ENCODE results near the gene GTF2A1. TPM values are rescaled to one million over a fixed set of nuclear protein-coding genes. Genes with fewer than 3 reads are reported as not detected.
"Not testable (repeated sequence)": the region's sequence is repeated elsewhere in the genome, so short reads cannot be mapped to it uniquely, and the experiment has no call there.

Gene GTF2A1
- total RNA-seq (2014; rRNA removed; shearing (Covaris generic)): 28.4 and 32.0 TPM in 2 replicates
- polyA plus RNA-seq (2014; cell fraction: nucleus; rRNA removed): 11.5 and 19.4 TPM in 2 replicates

GRCh38 chr14:81220830-81221578, at the start of gene GTF2A1:
TSS of gene GTF2A1 (minus strand) at chr14:81220959. CDS start at chr14:81220518, 441 bp downstream.
- DNase-seq (ENCODE audit: extremely low read depth, low read depth): peak; percentile 93

DNA sequence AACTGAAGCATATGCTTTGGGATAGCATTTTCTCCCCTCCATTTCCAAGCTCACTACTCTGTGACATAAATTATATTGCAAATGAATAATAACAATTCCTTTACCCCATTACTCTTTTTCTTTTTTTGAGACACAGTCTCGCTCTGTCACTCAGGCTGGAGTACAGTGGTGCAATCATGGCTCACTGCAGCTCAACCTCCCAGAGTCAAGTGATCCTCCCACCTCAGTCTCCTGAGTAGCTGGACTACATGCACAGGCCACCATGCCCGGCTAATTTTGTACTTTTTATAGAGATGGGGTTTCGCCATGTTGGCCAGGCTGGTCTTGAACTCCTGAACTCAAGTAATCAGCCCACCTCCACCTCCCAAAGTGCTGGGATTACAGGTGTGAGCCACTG, 49.2 kb upstream of the GTF2A1 start:
- DNase-seq (ENCODE audit: extremely low read depth, low read depth): no peak

DNA sequence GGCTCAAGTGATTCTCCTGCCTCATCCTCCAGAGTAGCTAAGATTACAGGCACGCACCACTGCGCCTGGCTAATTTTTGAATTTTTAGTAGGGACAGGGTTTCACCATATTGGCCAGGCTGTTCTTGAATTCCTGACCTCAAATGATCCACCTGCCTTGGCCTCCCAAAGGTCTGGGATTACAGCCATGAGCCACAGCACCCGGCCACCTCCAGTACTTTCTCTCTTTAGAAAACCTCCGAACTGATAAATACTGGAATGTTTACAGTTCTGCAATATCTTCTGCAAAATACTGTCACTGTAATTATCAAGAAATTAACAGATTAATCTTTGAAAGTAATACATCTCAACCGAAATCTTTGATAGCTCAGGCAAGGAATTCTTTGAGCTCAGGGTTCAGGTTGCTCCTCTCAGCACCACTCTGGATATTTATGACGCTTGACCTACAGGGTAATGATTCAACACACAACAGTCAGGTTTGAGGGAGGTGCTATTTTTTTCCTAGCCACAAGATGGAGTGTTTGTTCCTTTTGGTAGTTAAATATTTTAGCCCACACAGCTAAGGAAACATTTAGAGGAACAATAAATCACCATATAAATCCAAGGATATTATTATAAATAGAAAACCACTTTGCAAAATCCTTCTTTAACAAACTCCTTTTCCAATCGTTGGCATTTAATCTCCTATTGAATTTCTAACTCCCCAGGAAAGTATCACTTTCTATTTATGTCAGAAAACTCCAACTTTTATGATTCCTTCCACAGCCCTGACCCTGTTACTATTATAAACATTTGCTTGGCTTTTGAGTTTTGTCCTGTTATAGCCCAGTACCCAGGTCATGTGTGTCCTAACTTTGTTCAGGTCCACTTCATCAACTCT, 48.6 kb upstream of the GTF2A1 start:
- DNase-seq (ENCODE audit: extremely low read depth, low read depth): peak; percentile 65

DNA sequence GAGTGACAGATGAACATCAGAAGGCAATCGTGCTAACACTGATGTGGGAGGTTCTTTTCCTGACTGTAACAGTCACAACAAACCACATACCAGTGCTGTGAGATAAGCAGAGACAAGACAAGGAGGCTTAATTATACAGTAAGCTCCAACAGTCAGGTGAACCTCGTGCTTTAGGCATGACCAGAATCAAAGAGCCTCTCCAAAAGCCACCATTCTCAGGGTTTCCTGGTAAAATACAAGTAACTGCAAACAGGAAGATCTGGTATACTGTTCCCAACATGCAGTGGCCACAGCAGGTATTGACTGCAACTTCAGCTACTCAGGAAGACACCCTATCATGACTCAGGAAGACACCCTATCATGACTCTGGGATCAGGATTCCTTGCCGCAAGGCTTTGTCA, 47.3 kb upstream of the GTF2A1 start:
- no peak for DNase-seq (ENCODE audit: extremely low read depth, low read depth)

- no peak for DNase-seq (ENCODE audit: extremely low read depth, low read depth)
These were observed 44.9 kb upstream of the GTF2A1 start for GRCh38 chr14:81265636-81266169.

- no peak for DNase-seq (ENCODE audit: extremely low read depth, low read depth)
These were observed 43.9 kb upstream of the GTF2A1 start for GRCh38 chr14:81264671-81265070.

GRCh38 chr14:81263777-81264410, 43.1 kb upstream of the GTF2A1 start:
- no peak for DNase-seq (ENCODE audit: extremely low read depth, low read depth)

GRCh38 chr14:81261176-81261575, 40.4 kb upstream of the GTF2A1 start:
- no peak for DNase-seq (ENCODE audit: extremely low read depth, low read depth)

DNA sequence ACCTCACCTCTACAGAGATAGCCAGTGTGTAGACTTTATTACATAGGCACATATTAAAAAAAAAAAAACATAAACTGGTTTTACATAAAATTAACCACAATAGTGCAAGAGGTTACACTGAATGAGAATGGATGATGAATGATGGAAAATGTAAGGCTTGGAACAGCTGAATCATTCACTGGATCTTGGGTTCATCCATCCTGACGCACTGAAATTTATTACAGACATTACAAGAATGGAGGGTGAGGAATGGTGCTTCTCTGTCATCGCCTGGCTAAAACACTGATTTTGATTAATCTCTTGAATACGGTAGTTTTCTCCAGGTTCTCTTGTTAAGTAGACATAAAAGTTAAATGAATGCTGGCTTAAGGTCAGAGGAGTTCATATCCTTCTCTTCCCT, 40.0 kb upstream of the GTF2A1 start:
- no peak for DNase-seq (ENCODE audit: extremely low read depth, low read depth)

DNA sequence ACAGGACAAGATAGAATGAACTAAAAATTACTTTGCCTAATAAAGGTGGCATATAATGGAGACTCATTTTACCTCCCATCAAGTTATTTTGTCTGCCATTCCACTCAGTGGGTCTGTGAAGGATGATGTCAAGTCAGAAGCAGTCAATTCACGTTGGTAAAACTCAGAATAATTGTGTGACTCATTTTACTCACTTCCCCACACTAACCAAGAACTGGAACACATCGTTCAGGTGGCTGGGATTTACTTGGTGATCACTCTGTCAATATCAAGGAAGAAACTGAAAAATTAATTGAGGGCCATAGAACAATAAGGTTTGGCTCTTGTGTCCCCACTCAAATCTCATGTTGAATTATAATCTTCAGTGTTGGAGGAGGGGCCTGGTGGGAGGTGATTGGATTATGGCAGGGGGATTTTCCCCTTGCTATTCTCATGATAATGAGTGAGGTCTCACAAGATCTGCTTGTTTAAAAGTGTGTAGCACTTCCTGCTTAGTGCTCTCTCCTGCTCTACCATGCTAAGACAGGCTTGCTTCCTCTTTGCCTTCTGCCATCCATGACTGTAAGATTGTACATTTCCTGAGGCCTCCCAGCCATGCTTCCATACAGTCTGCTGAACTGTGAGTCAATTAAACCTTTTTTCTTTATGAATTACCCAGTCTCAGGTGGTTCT, 35.7 kb upstream of the GTF2A1 start:
- DNase-seq (ENCODE audit: extremely low read depth, low read depth): no peak

- no peak for DNase-seq (ENCODE audit: extremely low read depth, low read depth)
These were observed 31.5 kb upstream of the GTF2A1 start for GRCh38 chr14:81252278-81252677.

DNA sequence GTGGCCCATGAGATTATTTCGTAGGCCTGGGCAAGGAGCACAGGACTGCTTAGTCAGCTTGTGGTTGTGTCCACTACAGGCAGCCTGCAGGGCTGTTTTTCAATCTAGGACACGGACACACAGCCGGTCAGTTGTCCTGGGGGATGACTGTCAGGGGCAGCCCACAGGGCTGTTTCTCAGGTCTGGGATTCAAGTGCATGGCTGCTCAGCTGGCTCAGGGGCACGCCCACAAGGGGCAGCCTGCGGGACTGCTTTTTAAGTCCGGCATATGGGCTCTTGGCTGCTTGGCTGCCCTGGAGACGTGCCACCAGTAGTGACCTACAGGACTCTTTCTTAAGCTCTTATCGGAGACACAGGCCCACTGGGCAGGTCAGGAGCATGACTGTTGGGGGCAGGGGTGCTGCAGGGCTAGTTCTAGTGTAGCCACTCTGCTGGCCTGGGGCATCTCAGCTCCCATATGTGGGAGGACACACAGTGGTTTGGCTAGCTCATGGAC, 26.6 kb upstream of the GTF2A1 start:
- no peak for DNase-seq (ENCODE audit: extremely low read depth, low read depth)

- DNase-seq (ENCODE audit: extremely low read depth, low read depth): no peak
These were observed 25.9 kb upstream of the GTF2A1 start for GRCh38 chr14:81246461-81247270.

DNA sequence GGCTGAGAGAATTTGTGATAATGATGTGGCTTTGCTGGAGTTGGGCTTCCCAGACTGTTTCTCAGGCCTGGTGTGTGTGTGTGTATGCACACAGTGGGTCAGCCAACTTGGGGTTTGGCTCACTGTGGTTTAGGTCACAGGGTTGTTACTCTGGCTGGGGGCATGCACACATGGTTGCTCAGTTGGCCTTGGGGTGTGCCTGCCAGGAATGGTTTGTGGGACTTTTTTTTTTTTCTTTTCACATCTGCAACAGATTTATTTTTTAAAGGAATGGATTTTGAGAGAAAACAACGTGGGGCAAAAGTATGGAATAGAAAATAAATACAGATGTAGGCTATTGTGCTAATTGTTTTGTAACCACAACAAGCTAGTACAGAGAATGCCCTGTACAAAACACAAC, 25.0 kb upstream of the GTF2A1 start:
- DNase-seq (ENCODE audit: extremely low read depth, low read depth): no peak

- DNase-seq (ENCODE audit: extremely low read depth, low read depth): not testable (repeated sequence)
These were observed 23.7 kb upstream of the GTF2A1 start for GRCh38 chr14:81244431-81244830.

GRCh38 chr14:81243499-81243898, 22.7 kb upstream of the GTF2A1 start:
- no peak for DNase-seq (ENCODE audit: extremely low read depth, low read depth)

- DNase-seq (ENCODE audit: extremely low read depth, low read depth): not testable (repeated sequence)
These were observed 16.1 kb upstream of the GTF2A1 start for GRCh38 chr14:81236849-81237248.

- no peak for DNase-seq (ENCODE audit: extremely low read depth, low read depth)
These were observed 15.4 kb upstream of the GTF2A1 start for GRCh38 chr14:81236138-81236537.

- no peak for DNase-seq (ENCODE audit: extremely low read depth, low read depth)
These were observed 14.3 kb upstream of the GTF2A1 start for GRCh38 chr14:81235096-81235495.

Data from NCI-H460 (cell line).